H1 (cell line): ENCODE results near the gene KCNK4. TPM values are rescaled to one million over a fixed set of nuclear protein-coding genes. Genes with fewer than 3 reads are reported as not detected.

Experiments
- CTCF ChIA-PET: fragments of 300-600 bp; sonication (Branson Sonifier 250); formaldehyde crosslinking; loops from one replicate; lab custom pipeline; 2021; ENCODE audit not compliant: partially characterized antibody; lab: Charles Lee
- POLR2A ChIA-PET: fragments of 300-600 bp; sonication (Branson Sonifier 250); formaldehyde crosslinking; loops from one replicate; lab custom pipeline; 2021; ENCODE audit warnings: inconsistent platforms; ENCODE audit not compliant: partially characterized antibody; lab: Charles Lee
- DNase-seq, 2 experiments: peaks; one replicate each; pipeline versions ENCODE4 v3.0.0 to v3.0.0-alpha.2; 2010 to 2022; ENCODE audit warnings: low spot score in 2 of 2, low read depth in 1 of 2, mixed read lengths in 1 of 2
- FAIRE-seq: peaks from 2 replicates; lab custom pipeline; 2011; peaks lifted over from hg19 to GRCh38; lab: Jason Lieb, UNC
- H2AFZ ChIP-seq: 2 replicates; pipeline ENCODE4 v1.8.1; 2012; ENCODE audit warnings: low read length, inconsistent platforms
- H2AK5ac ChIP-seq: 2 replicates; pipeline ENCODE4 v1.6.1; 2013; ENCODE audit warnings: low read depth, low read length
- H2BK120ac ChIP-seq: replicated peaks from 2 replicates; pipeline ENCODE3; 2013; ENCODE audit warnings: low read depth, low read length, inconsistent platforms
- H2BK12ac ChIP-seq: 2 replicates; pipeline ENCODE4 v1.6.1; 2013; ENCODE audit warnings: low read depth, low read length
- H2BK15ac ChIP-seq: 2 replicates; pipeline ENCODE4 v1.6.1; 2013; ENCODE audit warnings: low read length
- H2BK20ac ChIP-seq: 2 replicates; pipeline ENCODE4 v1.6.1; 2013; ENCODE audit warnings: low read length
- H2BK5ac ChIP-seq: 2 replicates; pipeline ENCODE4 v1.6.1; 2013; ENCODE audit warnings: low read depth, low read length
- H3K14ac ChIP-seq: 2 replicates; pipeline ENCODE4 v1.6.1; 2013; ENCODE audit warnings: inconsistent platforms; ENCODE audit not compliant: insufficient read length
- H3K18ac ChIP-seq: 2 replicates; pipeline ENCODE4 v1.6.1; 2013; ENCODE audit warnings: low read length; ENCODE audit errors: extremely low read depth
- H3K23ac ChIP-seq: 2 replicates; pipeline ENCODE4 v1.6.1; 2013; ENCODE audit warnings: inconsistent platforms; ENCODE audit not compliant: insufficient read length
- H3K23me2 ChIP-seq: 2 replicates; pipeline ENCODE4 v1.6.1; 2013; ENCODE audit warnings: low read depth, low read length
- H3K27ac ChIP-seq: 2 replicates; pipeline ENCODE4 v1.6.1; 2011; ENCODE audit warnings: low read depth, low read length, inconsistent platforms
- H3K27me3 ChIP-seq, 4 experiments: replicated peaks in 1 of 4; 1 replicate in 1 of 4; 2 replicates in 3 of 4; pipeline versions ENCODE4 v1.6.1 to v1.8.1; 2011 to 2013; ENCODE audit warnings: low read length in 3 of 4, mild to moderate bottlenecking in 3 of 4, inconsistent platforms in 2 of 4, mixed read lengths in 2 of 4, moderate library complexity in 1 of 4; ENCODE audit not compliant: control insufficient read depth in 3 of 4, insufficient read depth in 3 of 4; ENCODE audit errors: extremely low read depth in 1 of 4
- H3K36me3 ChIP-seq, 4 experiments: 2 replicates each; pipeline versions ENCODE4 v1.6.1 to v1.8.1; 2011 to 2013; ENCODE audit warnings: mild to moderate bottlenecking in 4 of 4, low read length in 3 of 4, moderate library complexity in 2 of 4, control low read depth in 1 of 4, inconsistent platforms in 1 of 4; ENCODE audit not compliant: insufficient read depth in 4 of 4, control insufficient read depth in 2 of 4
- H3K4ac ChIP-seq: replicated peaks from 2 replicates; pipeline ENCODE3; 2013; ENCODE audit warnings: low read length, low read depth, mixed read lengths, inconsistent platforms; ENCODE audit not compliant: insufficient read length
- H3K4me1 ChIP-seq, 4 experiments: replicated peaks in 1 of 4; 1 replicate in 1 of 4; 2 replicates in 3 of 4; pipeline versions ENCODE4 v1.6.1 to v1.8.1; 2011 to 2013; ENCODE audit warnings: low read length in 3 of 4, inconsistent platforms in 2 of 4, mixed read lengths in 1 of 4; ENCODE audit not compliant: insufficient read depth in 4 of 4, control insufficient read depth in 3 of 4
- H3K4me2 ChIP-seq, 2 experiments: 2 replicates each; pipeline versions ENCODE4 v1.6.1 to v1.8.1; 2011 to 2013; ENCODE audit warnings: low read depth in 2 of 2, low read length in 2 of 2, control low read depth in 1 of 2, inconsistent platforms in 1 of 2, mild to moderate bottlenecking in 1 of 2; ENCODE audit not compliant: insufficient read depth in 1 of 2
- H3K4me3 ChIP-seq, 4 experiments: fragments of 200-600, 300-600 bp in 1 of 4; sonication (generic), shearing (Covaris generic), sonication (Bioruptor Twin) in 1 of 4; 2 replicates each; pipeline versions ENCODE4 v1.5.1 to v1.8.1; 2011 to 2016; ENCODE audit warnings: low read length in 4 of 4, low read depth in 3 of 4, control low read depth in 2 of 4, inconsistent platforms in 2 of 4, mild to moderate bottlenecking in 2 of 4, mixed read lengths in 1 of 4, moderate library complexity in 1 of 4; ENCODE audit not compliant: insufficient read depth in 2 of 4; ENCODE audit errors: extremely low read depth in 1 of 4
- H3K56ac ChIP-seq: replicated peaks from 2 replicates; pipeline ENCODE3; 2013; ENCODE audit warnings: low read depth, mild to moderate bottlenecking, mixed read lengths, low read length, inconsistent platforms; ENCODE audit not compliant: insufficient read length
- H3K79me1 ChIP-seq: 2 replicates; pipeline ENCODE4 v1.6.1; 2013; ENCODE audit warnings: low read depth, low read length, control low read depth
- H3K79me2 ChIP-seq, 2 experiments: 2 replicates each; pipeline versions ENCODE4 v1.6.1 to v1.8.1; 2012 to 2013; ENCODE audit warnings: low read length in 2 of 2, mild to moderate bottlenecking in 2 of 2, inconsistent platforms in 1 of 2; ENCODE audit not compliant: insufficient read depth in 2 of 2, control insufficient read depth in 1 of 2
- H3K9ac ChIP-seq, 4 experiments: replicated peaks in 1 of 4; 1 replicate in 1 of 4; 2 replicates in 3 of 4; pipeline versions ENCODE4 v1.6.1 to v1.8.1; 2011 to 2013; ENCODE audit warnings: low read depth in 3 of 4, low read length in 3 of 4, control low read depth in 2 of 4, mild to moderate bottlenecking in 2 of 4, moderate library complexity in 2 of 4, inconsistent platforms in 1 of 4; ENCODE audit errors: extremely low read depth in 1 of 4
- H3K9me3 ChIP-seq, 2 experiments: 2 replicates each; pipeline versions ENCODE4 v1.6.1 to v1.8.1; 2012 to 2013; ENCODE audit warnings: mild to moderate bottlenecking in 2 of 2, moderate library complexity in 2 of 2, control low read depth in 1 of 2, inconsistent platforms in 1 of 2, low read depth in 1 of 2, low read length in 1 of 2, mixed read lengths in 1 of 2; ENCODE audit not compliant: insufficient read depth in 2 of 2
- H4K20me1 ChIP-seq, 2 experiments: replicated peaks in 1 of 2; 2 replicates each; pipeline versions ENCODE3 to v1.8.1; 2011 to 2013; ENCODE audit warnings: inconsistent platforms in 2 of 2, low read length in 2 of 2, mild to moderate bottlenecking in 1 of 2; ENCODE audit not compliant: insufficient read depth in 2 of 2, control insufficient read depth in 1 of 2
- H4K5ac ChIP-seq: 2 replicates; pipeline ENCODE4 v1.6.1; 2013; ENCODE audit warnings: low read length, low read depth, mixed read lengths, inconsistent platforms; ENCODE audit not compliant: insufficient read length
- H4K8ac ChIP-seq: 2 replicates; pipeline ENCODE4 v1.8.0; 2013; ENCODE audit warnings: mild to moderate bottlenecking, moderate library complexity, low read length, inconsistent platforms; ENCODE audit not compliant: insufficient read depth; ENCODE audit errors: extremely low read depth
- H4K91ac ChIP-seq: replicated peaks from 2 replicates; pipeline ENCODE3; 2013; ENCODE audit warnings: low read length, mixed read lengths, inconsistent platforms; ENCODE audit not compliant: insufficient read length
- CEBPB ChIP-seq: IDR thresholded peaks from 2 replicates; pipeline ENCODE4 v1.6.1; 2012; ENCODE audit warnings: low read depth, low read length
- EZH2 ChIP-seq: fragments of 200-600 bp; sonication (generic); IDR thresholded peaks from 2 replicates; pipeline ENCODE4 v1.7.1; 2012; ENCODE audit warnings: low read depth, mild to moderate bottlenecking, moderate library complexity, low read length, inconsistent platforms; ENCODE audit not compliant: severe bottlenecking
- JUND ChIP-seq: IDR thresholded peaks from 2 replicates; pipeline ENCODE4 v1.6.1; 2011; ENCODE audit warnings: mild to moderate bottlenecking, improper control_type of control experiment, low read length
- POLR2AphosphoS5 ChIP-seq: IDR thresholded peaks from 2 replicates; pipeline ENCODE4 v1.6.1; 2011; ENCODE audit warnings: low read depth, low read length
- RBBP5 ChIP-seq: IDR thresholded peaks from 2 replicates; pipeline ENCODE4 v1.7.1; 2012; ENCODE audit warnings: low read depth, mild to moderate bottlenecking, inconsistent platforms, low read length, moderate library complexity, borderline replicate concordance
- RNF2 ChIP-seq: fragments of 200-900, 300-1000 bp; sonication (generic); IDR thresholded peaks from 2 replicates; pipeline ENCODE4 v1.7.1; 2016; ENCODE audit warnings: borderline replicate concordance, low read depth, mild to moderate bottlenecking, antibody characterized with exemption, low read length; ENCODE audit not compliant: poor library complexity, severe bottlenecking; ENCODE audit errors: missing control alignments
- SAP30 ChIP-seq: fragments of 300-600 bp; sonication (generic); IDR thresholded peaks from 2 replicates; pipeline ENCODE4 v1.7.1; 2012; ENCODE audit warnings: low read length, moderate library complexity, mild to moderate bottlenecking, inconsistent platforms; ENCODE audit not compliant: insufficient read depth, insufficient replicate concordance
- WGBS, 2 experiments: shearing (Covaris generic) in 1 of 2; methylation state at CpG; one replicate each; pipeline versions ENCODE4 v1.1.6 to v1.1.7; 2013 to 2015; ENCODE audit warnings: low lambda C conversion rate in 2 of 2, mixed read lengths in 2 of 2, inconsistent platforms in 1 of 2, low coverage in 1 of 2, missing lambda C conversion rate in 1 of 2; ENCODE audit not compliant: insufficient replicate concordance in 2 of 2, insufficient coverage in 1 of 2, insufficient read length in 1 of 2; ENCODE audit errors: extremely low coverage in 1 of 2, missing lambda C conversion rate in 1 of 2; 5-methylcytosine and 5-hydroxymethylcytosine counted together
- polyA plus RNA-seq, 7 experiments: library from polyadenylated mRNA; depleted of rRNA in 3 of 7; stranded (reverse) in 5 of 7; unstranded in 2 of 7; fragments of >200 nt in 5 of 7; fragments of 200-250 nt in 2 of 7; gene quantifications; 1 replicate in 5 of 7; 2 replicates in 1 of 7; 4 replicates in 1 of 7; pipeline versions ENCODE4 v1.2.1 to v1.2.3, GENCODE V29; 2011 to 2013; ENCODE audit warnings: missing spikeins in 2 of 7, mixed read lengths in 2 of 7
- total RNA-seq: library from RNA; stranded (reverse); fragmentation: NEBNext Ultra II Directional; extraction: Animal tissue kit (Norgen Biotek cat#: 25700); gene quantifications from 2 replicates; pipeline ENCODE4 v1.2.1, GENCODE V29; 2021
- TF ChIP-seq, protein P1 (sequence below): IDR thresholded peaks from 2 replicates; pipeline ENCODE4 v1.6.1; 2011; ENCODE audit warnings: low read length, improper control_type of control experiment

The KCNK4 gene
- total and polyA plus RNA-seq, 2 of the 8 experiments (the other 6 are each of a cell fraction or from before 2014, with no cell fraction given), result 0.19 TPM; not detected in 1

DNA sequence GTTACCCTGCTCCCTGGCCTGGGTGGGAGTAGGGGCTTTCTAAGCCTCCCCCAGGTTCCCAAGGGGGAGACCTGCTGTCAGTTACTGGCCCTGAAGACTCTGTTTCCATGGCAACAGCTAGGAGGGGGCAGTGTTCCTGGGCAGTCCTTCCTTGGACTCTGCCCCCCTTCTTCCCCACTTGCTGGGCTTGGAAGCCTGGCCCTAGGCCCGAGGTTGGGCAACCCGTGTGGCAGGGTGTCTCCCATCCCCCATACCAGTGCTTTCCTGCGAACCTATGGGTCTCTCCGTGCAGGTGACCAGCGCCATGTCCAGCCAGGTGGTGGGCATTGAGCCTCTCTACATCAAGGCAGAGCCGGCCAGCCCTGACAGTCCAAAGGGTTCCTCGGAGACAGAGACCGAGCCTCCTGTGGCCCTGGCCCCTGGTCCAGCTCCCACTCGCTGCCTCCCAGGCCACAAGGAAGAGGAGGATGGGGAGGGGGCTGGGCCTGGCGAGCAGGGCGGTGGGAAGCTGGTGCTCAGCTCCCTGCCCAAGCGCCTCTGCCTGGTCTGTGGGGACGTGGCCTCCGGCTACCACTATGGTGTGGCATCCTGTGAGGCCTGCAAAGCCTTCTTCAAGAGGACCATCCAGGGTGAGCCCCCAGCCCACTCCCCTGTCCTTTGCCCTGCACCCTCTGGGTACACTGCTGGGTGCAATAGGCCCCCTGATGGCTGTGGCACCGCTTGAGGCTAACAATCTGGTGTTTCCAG, 15.9 kb downstream of the KCNK4 start:
- H3K27ac ChIP-seq, result no peak overlapping the region
- no peak for DNase-seq
- TF ChIP-seq CEBPB (no peak), RNF2 (no peak), EZH2 (no peak), JUND (no peak), RBBP5 (no peak), SAP30 (no peak), POLR2AphosphoS5 (no peak)
- TF ChIP-seq, protein P1, sequence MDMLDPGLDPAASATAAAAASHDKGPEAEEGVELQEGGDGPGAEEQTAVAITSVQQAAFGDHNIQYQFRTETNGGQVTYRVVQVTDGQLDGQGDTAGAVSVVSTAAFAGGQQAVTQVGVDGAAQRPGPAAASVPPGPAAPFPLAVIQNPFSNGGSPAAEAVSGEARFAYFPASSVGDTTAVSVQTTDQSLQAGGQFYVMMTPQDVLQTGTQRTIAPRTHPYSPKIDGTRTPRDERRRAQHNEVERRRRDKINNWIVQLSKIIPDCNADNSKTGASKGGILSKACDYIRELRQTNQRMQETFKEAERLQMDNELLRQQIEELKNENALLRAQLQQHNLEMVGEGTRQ, result no peak

More for the DNA sequence above, 15.9 kb downstream of the KCNK4 start:
- Histone ChIP-seq H3K79me1 (peaks cover 13% of the 10 kb centered on the region; the same call in 1 of the 2 replicates), H4K20me1 (peaks cover 2 to 3% of the 10 kb centered on the region in 2 experiments), H2AFZ (no peak overlapping the region), H3K4me3 (peak overlapping the region; percentile 62 to 93 (median 83)), H3K9me3 (no peaks in the 10 kb centered on the region), H3K18ac (peak overlapping the region; percentile 13; the same call in 1 of the 2 replicates), H3K4ac (no peak overlapping the region), H2BK20ac (no peak overlapping the region), H4K8ac (peak overlapping the region; percentile 7; the same call in 1 of the 2 replicates), H2BK120ac (no peak overlapping the region), H3K23me2 (peaks cover 8% of the 10 kb centered on the region; the same call in 1 of the 2 replicates), H2BK12ac (0 out of 2 replicates have a peak overlapping the region, but pooled peaks have one; percentile 90), H4K91ac (no peak overlapping the region), H3K4me1 (peaks cover 3 to 14% (median 12%) of the 10 kb centered on the region in 4 experiments; a peak in 6 of 7 replicates), H2BK15ac (0 out of 2 replicates have a peak overlapping the region, but pooled peaks have one; percentile 88), H3K9ac (peak overlapping the region in 3 of 4 experiments; percentile 4 to 55 (median 22); a peak in 3 of 7 replicates), H2AK5ac (no peak overlapping the region), H4K5ac (no peak overlapping the region), H2BK5ac (no peak overlapping the region), H3K36me3 (no peaks in the 10 kb centered on the region), H3K14ac (no peak overlapping the region), H3K56ac (no peak overlapping the region), H3K79me2 (peaks cover 0 to 21% of the 10 kb centered on the region in 2 experiments; a peak in 2 of 4 replicates), H3K23ac (no peak overlapping the region), H3K27me3 (peaks cover 0 to 5% (median under 1%) of the 10 kb centered on the region in 4 experiments; a peak in 2 of 7 replicates), H3K4me2 (peak overlapping the region; percentile 96 to 98)
- 88% methylated on average over 11 of the region's 15 CpGs; no CpG with 5 or more reads in 1 of the 2 experiments for WGBS, 2 experiments
- FAIRE-seq, result no peak
- POLR2A ChIA-PET, result interaction anchor here (0.6 to 3.9 kb wide), 4 partner anchors 10 to 61 kb away, joined by 3 to 24 read pairs (median 4); partner anchors contain the start of genes PRDX5 and TRMT112
- CTCF ChIA-PET, result interaction anchor here (0.6 to 20.8 kb wide), 6 partner anchors 11 to 253 kb away, joined by 3 to 614 read pairs (median 4); partner anchors contain the start of genes CCDC88B, PRDX5 and TRMT112
